ENCODE results near the gene SYNM.

- TF ChIP-seq CTCF (IDR thresholded peaks at IDR 0.05) (no peak), EP300 (IDR thresholded peaks at IDR 0.05; ENCODE audit: low read depth) (no peak), POLR2A (IDR thresholded peaks at IDR 0.05) (no peak), POLR2AphosphoS5 (IDR thresholded peaks at IDR 0.05) (no peak)
Measured at GRCh38 chr15:99180086-99180963, 75.4 kb downstream of the SYNM start.
